Calu3 (cell line): ENCODE results near the gene UBC. TPM values are rescaled to one million over a fixed set of nuclear protein-coding genes. Genes with fewer than 3 reads are reported as not detected.
A peak's percentile ranks its signal among the peaks of the same experiment; 100 is the strongest.
"Not testable (repeated sequence)": the region's sequence is repeated elsewhere in the genome, so short reads cannot be mapped to it uniquely, and the experiment has no call there.

Experiments used
- BruUV-seq: library from RNA; stranded (reverse); fragments of 400-500 nt; replicated peaks from 2 replicates; lab custom pipeline; 2021; lab: Mats Ljungman, UMichigan
- CTCF ChIA-PET: fragments of 300-600 bp; sonication (Branson Sonifier 250); formaldehyde crosslinking; loops from one replicate; lab custom pipeline; 2022; ENCODE audit warnings: antibody characterized with exemption; lab: Charles Lee
- DNase-seq: peaks from one replicate; pipeline ENCODE4 v3.0.0; 2022
- H3K27ac Mint-ChIP-seq: one replicate; pipeline ENCODE4 v1.8.0; 2022; ENCODE audit warnings: mixed read lengths; ENCODE audit not compliant: unreplicated experiment
- H3K27me3 Mint-ChIP-seq: one replicate; pipeline ENCODE4 v1.8.0; 2022; ENCODE audit warnings: mixed read lengths; ENCODE audit not compliant: unreplicated experiment
- H3K36me3 Mint-ChIP-seq: one replicate; pipeline ENCODE4 v1.8.0; 2022; ENCODE audit warnings: mild to moderate bottlenecking, moderate library complexity, mixed read lengths; ENCODE audit not compliant: insufficient read depth, unreplicated experiment
- H3K4me1 Mint-ChIP-seq: one replicate; pipeline ENCODE4 v1.8.0; 2022; ENCODE audit warnings: mild to moderate bottlenecking, low read depth, mixed read lengths; ENCODE audit not compliant: unreplicated experiment
- H3K4me3 Mint-ChIP-seq: one replicate; pipeline ENCODE4 v1.8.0; 2022; ENCODE audit warnings: mild to moderate bottlenecking, low read depth, moderate library complexity, mixed read lengths; ENCODE audit not compliant: unreplicated experiment
- H3K9me3 Mint-ChIP-seq: one replicate; pipeline ENCODE4 v1.8.0; 2022; ENCODE audit warnings: low read depth, mixed read lengths; ENCODE audit not compliant: unreplicated experiment
- intact Hi-C: fragments of 100-400 bp; cut with micrococcal nuclease; formaldehyde crosslinking; loops from one replicate; pipeline ENCODE4 v1.10.0; 2022; ENCODE audit not compliant: unreplicated experiment
- total RNA-seq: library from RNA; stranded (reverse); gene quantifications from 2 replicates; pipeline ENCODE4 v1.2.3, GENCODE V29; 2022
- TF ChIP-seq, protein P1 (sequence below): fragments of 200-600 bp; IDR thresholded peaks from one replicate; pipeline ENCODE4 v1.8.0; 2022; ENCODE audit warnings: antibody characterized with exemption; ENCODE audit not compliant: unreplicated experiment

UBC gene
- total RNA-seq, 1 experiment from 2014 or later, result 1,247 TPM

DNA sequence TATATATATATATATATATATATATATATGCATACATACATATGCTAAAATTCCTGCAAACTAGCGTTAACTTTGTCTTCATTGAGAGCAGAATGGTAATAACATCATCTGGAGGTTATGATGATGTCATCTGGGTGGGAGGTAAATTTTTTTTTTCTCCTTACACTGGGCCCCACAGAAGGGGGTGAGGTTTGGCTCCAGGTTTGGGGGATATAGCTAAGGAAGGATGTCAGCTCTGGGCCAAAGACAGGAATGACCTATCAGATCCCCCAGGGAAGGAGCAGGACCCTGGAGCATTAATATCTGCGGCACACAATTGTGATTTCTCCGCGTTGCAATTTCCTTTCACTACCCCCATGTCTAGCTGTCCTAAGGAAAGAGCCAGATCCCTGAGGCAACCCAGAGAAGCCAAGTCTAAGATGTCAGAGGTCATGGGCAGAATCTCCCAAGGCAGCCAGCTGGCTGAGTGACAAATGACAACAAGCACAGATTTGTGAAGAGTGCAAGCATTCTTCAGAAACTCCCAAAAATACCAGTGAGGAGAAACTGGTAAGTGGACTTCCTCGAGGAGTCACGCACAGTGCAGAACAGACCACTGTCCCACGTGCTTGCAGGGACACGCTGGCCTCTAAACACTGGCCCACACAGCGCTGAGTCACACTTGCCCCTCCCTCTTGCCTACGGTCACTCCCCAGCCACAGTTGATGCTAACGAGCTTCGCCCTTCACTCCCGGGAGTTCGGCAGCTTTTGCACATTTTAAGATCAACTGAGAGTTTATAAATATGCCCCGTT is 9.9 kb downstream of the UBC start:
- Mint-ChIP-seq H3K4me3 (peak overlapping the region; percentile 24), H3K27me3 (no peaks in the 10 kb centered on the region), H3K4me1 (peaks cover 41% of the 10 kb centered on the region), H3K27ac (peak overlapping the region; percentile 78), H3K9me3 (no peaks in the 10 kb centered on the region), H3K36me3 (peaks cover 11% of the 10 kb centered on the region)
- no TSS peak for BruUV-seq
- TF ChIP-seq, protein P1, sequence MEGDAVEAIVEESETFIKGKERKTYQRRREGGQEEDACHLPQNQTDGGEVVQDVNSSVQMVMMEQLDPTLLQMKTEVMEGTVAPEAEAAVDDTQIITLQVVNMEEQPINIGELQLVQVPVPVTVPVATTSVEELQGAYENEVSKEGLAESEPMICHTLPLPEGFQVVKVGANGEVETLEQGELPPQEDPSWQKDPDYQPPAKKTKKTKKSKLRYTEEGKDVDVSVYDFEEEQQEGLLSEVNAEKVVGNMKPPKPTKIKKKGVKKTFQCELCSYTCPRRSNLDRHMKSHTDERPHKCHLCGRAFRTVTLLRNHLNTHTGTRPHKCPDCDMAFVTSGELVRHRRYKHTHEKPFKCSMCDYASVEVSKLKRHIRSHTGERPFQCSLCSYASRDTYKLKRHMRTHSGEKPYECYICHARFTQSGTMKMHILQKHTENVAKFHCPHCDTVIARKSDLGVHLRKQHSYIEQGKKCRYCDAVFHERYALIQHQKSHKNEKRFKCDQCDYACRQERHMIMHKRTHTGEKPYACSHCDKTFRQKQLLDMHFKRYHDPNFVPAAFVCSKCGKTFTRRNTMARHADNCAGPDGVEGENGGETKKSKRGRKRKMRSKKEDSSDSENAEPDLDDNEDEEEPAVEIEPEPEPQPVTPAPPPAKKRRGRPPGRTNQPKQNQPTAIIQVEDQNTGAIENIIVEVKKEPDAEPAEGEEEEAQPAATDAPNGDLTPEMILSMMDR, result no peak
- DNase-seq, result peak; percentile 85
- intact Hi-C loops, result loop anchor here (10.0 kb wide), 1 partner anchor 500 kb away; no protein-coding TSS in a partner anchor
- CTCF ChIA-PET, result interaction anchor here (0.6 to 5.3 kb wide), 3 partner anchors 14 to 72 kb away, joined by 4 to 91 read pairs (median 39); no protein-coding TSS in a partner anchor

GRCh38 chr12:124902916-124903315 is 11.5 kb downstream of the UBC start:
- Mint-ChIP-seq H3K36me3 (peaks cover 5% of the 10 kb centered on the region), H3K4me1 (peaks cover 53% of the 10 kb centered on the region), H3K9me3 (no peaks in the 10 kb centered on the region), H3K27ac (no peak overlapping the region), H3K27me3 (no peaks in the 10 kb centered on the region), H3K4me3 (no peak overlapping the region)
- BruUV-seq, result no TSS peak
- intact Hi-C loops, result loop anchor here (10.0 kb wide), 1 partner anchor 502 kb away; no protein-coding TSS in a partner anchor
- TF ChIP-seq, protein P1, result no peak
- CTCF ChIA-PET, result no interaction called here
- DNase-seq, result no peak

GRCh38 chr12:124901003-124901402 is 13.4 kb downstream of the UBC start:
- TF ChIP-seq, protein P1, result no peak
- Mint-ChIP-seq H3K36me3 (peaks cover 4% of the 10 kb centered on the region), H3K4me1 (peaks cover 47% of the 10 kb centered on the region), H3K9me3 (no peaks in the 10 kb centered on the region), H3K27me3 (no peaks in the 10 kb centered on the region), H3K4me3 (no peak overlapping the region), H3K27ac (no peak overlapping the region)
- CTCF ChIA-PET, result interaction anchor here (0.7 to 1.3 kb wide), 3 partner anchors 11 to 74 kb away, joined by 3 to 4 read pairs (median 3); no protein-coding TSS in a partner anchor
- no TSS peak for BruUV-seq
- intact Hi-C loops, result loop anchor here (10.0 kb wide), 1 partner anchor 504 kb away; no protein-coding TSS in a partner anchor
- DNase-seq, result no peak

GRCh38 chr12:124900345-124900795 is 14.1 kb downstream of the UBC start:
- not testable (repeated sequence) for H3K4me3 Mint-ChIP-seq, H3K27ac Mint-ChIP-seq, H3K9me3 Mint-ChIP-seq, BruUV-seq, H3K36me3 Mint-ChIP-seq, DNase-seq, H3K27me3 Mint-ChIP-seq
- peaks cover 41% of the 10 kb centered on the region for H3K4me1 Mint-ChIP-seq
- CTCF ChIA-PET, result interaction anchor here (1.0 to 1.3 kb wide), 2 partner anchors 10 to 14 kb away, joined by 3 read pairs; no protein-coding TSS in a partner anchor
- intact Hi-C loops, result loop anchor here (10.0 kb wide), 1 partner anchor 504 kb away; no protein-coding TSS in a partner anchor
